C4-2B (cell line): ENCODE results near the gene ZNF792.

Experiments
- H3K27ac ChIP-seq: fragments of 450-650 bp; 2 replicates; pipeline ENCODE4 v1.5.1; 2017
- ZFX ChIP-seq: fragments of 450-650 bp; IDR thresholded peaks from 2 replicates; pipeline ENCODE4 v1.6.1; 2017
- TF ChIP-seq, protein P1 (sequence below): fragments of 450-650 bp; conservative IDR thresholded peaks from 2 replicates; pipeline ENCODE4 v1.5.1; 2017; ENCODE audit warnings: mild to moderate bottlenecking

Gene ZNF792

GRCh38 chr19:34960103-34960805 lies 3.8 kb downstream of the ZNF792 start:
- no peak overlapping the region for H3K27ac ChIP-seq
- TF ChIP-seq, protein P1, sequence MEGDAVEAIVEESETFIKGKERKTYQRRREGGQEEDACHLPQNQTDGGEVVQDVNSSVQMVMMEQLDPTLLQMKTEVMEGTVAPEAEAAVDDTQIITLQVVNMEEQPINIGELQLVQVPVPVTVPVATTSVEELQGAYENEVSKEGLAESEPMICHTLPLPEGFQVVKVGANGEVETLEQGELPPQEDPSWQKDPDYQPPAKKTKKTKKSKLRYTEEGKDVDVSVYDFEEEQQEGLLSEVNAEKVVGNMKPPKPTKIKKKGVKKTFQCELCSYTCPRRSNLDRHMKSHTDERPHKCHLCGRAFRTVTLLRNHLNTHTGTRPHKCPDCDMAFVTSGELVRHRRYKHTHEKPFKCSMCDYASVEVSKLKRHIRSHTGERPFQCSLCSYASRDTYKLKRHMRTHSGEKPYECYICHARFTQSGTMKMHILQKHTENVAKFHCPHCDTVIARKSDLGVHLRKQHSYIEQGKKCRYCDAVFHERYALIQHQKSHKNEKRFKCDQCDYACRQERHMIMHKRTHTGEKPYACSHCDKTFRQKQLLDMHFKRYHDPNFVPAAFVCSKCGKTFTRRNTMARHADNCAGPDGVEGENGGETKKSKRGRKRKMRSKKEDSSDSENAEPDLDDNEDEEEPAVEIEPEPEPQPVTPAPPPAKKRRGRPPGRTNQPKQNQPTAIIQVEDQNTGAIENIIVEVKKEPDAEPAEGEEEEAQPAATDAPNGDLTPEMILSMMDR = no peak
- TF ChIP-seq ZFX = no peak

DNA sequence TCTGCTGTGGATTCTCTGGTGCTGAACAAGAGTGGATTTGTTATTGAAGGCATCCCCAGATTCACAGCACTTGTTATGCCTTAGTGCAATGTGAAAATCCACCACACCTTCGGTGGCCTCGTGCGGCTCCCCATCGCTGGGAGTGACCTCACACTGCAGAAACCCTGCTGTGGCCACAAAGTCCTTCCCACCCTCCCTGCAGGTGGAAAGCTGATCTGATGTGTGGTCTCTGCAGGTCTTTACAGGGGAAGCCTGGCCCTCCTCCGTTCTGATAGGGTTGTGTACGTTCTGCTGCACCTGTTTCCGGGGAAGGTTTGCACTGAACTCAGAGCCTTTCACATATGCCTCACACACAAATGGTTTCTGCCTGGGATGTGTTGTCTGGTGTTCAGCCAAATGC lies 5.0 kb downstream of the ZNF792 start:
- no peak overlapping the region for H3K27ac ChIP-seq
- TF ChIP-seq, protein P1 = no peak
- no peak for TF ChIP-seq ZFX

- H3K27ac ChIP-seq = no peak overlapping the region
- TF ChIP-seq, protein P1 = no peak
- no peak for TF ChIP-seq ZFX
These were observed 5.9 kb downstream of the ZNF792 start for GRCh38 chr19:34957830-34958751.

DNA sequence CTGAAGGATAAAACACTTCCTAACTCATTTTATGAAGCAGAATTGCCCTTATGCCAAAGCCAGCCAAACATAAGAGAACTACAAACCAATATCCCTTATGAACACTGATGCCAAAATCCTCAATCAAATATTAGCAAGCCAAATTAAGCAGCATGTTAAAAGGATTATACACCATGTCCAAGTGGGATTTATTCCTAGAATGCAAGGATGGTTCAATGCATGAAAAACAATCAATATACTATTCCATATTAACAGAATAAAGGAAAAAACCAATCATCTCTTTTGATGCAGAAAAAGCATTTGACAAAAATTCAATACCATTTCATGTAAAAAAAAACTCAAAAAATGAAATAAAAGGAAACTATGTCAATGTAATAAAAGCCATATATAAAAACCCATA lies 10.9 kb downstream of the ZNF792 start:
- H3K27ac ChIP-seq = no peak overlapping the region
- TF ChIP-seq ZFX = no peak
- TF ChIP-seq, protein P1 = no peak

DNA sequence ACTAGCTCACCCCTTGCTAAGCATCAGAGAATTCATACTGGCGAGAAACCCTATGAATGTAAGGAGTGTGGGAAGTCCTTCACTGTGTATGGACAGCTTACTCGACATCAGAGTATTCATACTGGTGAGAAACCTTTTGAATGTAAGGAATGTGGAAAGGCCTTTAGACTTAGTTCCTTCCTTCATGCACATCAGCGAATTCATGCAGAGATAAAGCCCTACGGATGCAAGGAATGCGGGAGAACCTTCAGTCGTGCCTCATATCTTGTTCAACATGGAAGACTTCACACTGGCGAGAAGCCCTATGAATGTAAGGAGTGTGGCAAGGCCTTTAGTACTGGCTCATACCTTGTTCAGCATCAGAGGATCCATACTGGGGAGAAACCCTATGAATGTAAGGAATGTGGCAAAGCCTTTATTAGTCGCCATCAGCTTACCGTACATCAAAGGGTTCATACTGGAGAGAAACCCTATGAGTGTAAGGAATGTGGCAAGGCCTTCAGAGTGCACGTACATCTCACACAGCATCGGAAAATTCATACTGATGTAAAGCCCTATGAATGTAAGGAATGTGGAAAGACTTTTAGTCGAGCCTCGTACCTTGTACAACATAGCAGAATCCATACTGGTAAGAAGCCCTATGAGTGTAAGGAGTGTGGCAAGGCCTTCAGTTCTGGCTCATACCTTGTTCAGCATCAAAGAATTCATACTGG lies 20.0 kb downstream of the ZNF792 start:
- H3K27ac ChIP-seq = no peak overlapping the region
- TF ChIP-seq, protein P1 = no peak
- TF ChIP-seq ZFX = no peak

DNA sequence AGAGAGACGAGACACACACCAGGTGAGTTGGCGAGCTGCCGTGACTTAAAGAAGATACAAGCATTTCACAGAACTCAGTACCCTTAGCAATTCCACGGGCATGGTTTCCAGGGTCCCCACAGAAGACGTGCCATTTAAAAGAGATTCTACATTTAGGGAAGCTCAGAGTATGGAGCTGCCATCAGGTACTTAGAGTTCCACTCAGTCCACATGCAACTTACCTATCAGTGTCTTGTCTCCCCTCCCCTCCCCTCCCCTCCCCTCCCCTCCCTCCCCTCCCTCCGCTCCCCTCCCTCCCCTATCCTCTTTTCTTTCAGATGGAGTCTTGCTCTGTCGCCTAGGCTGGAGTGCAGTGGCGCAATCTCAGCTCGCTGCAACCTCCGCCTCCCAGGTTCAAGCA lies 25.1 kb downstream of the ZNF792 start:
- H3K27ac ChIP-seq = no peak overlapping the region

More for the DNA sequence above, 25.1 kb downstream of the ZNF792 start:
- TF ChIP-seq ZFX = no peak
- TF ChIP-seq, protein P1 = no peak
